ENCODE data around the gene RFX2.
"Not testable (repeated sequence)": the region's sequence is repeated elsewhere in the genome, so short reads cannot be mapped to it uniquely, and the experiment has no call there.

The RFX2 gene

GRCh38 chr19:6038634-6039405 is 71.5 kb downstream of the RFX2 start:
- no peak for DNase-seq (ENCODE audit: low read depth, low spot score)

- DNase-seq (ENCODE audit: low read depth, low spot score): no peak
These were observed 75.3 kb downstream of the RFX2 start for GRCh38 chr19:6035026-6035425.

GRCh38 chr19:6034512-6034911 is 75.8 kb downstream of the RFX2 start:
- DNase-seq (ENCODE audit: low read depth, low spot score): no peak

GRCh38 chr19:6033744-6034264 is 76.5 kb downstream of the RFX2 start:
- no peak for DNase-seq (ENCODE audit: low read depth, low spot score)

DNA sequence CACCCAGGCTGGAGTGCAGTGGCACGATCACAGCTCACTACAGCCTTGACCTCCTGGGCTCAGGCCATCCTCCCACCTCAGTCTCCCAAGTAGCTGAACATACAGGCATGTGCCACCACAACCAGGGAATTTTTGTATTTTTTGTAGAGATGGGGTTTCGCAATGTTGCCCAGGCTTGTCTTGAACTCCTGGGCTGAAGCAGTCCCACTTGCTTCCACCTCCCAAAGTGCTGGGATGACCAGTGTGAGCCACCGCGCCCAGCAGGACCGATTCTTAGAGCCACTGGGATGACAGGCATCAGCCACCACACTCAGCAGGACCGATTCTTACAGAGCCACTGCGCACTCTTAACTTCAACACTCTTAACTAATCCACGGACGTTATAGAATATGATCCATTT is 77.5 kb downstream of the RFX2 start:
- no peak for DNase-seq (ENCODE audit: low read depth, low spot score)

GRCh38 chr19:6032381-6032780 is 77.9 kb downstream of the RFX2 start:
- DNase-seq (ENCODE audit: low read depth, low spot score): no peak

DNA sequence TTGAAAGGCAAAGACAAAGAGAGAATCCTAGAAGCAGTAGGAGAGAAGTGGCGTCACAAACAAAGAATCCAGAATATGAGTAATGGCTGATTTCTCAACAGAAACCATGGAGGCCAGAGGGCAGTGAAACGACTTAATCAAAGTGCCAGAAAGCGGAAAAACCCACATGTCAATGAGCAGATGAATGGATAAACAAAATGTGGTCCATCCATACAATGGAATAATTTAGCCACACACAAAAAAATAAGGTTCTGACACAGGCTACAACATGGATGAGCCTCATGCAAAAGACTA is 80.1 kb downstream of the RFX2 start:
- DNase-seq (ENCODE audit: low read depth, low spot score): no peak

DNA sequence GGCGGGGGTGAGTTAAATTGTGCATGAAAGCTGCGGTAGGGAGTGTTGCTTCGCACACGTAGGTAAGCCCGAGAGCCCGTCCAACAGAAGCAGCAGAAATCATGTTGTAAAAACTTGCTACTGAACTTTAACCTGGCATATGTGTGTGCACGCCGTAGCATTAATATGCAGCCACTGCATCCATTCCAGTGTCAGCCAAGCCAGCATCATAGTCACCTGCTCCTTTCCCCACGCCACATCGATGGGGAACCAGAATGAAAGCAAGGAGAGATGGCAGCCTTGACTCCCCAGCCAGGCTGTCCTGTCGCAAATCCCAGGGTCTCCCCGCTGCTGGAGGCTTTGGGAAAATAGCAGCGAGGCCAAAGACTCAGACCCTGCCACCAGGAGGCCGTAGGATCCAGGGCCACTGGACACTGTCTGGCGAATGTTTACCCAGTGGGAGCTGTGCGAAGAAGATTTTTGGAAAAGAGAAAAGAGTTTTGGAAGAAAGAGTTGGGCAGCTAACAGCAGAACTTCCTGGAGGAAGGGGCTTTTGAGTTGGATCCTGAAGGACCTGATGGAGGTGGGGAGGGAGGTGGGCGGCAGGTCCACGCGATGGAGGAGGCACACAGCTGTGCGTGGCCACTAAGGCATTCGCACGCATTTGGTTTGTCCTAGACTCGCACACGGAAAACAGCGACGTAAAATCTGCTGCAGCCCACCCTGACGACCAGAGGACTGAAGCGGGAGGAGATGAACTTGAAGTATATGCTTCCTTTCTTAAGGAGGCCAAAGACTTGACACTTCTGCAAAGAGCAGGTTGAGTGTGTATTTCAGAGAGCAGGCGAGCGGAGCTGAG is 83.7 kb downstream of the RFX2 start:
- DNase-seq (ENCODE audit: low read depth, low spot score): no peak

- DNase-seq (ENCODE audit: low read depth, low spot score): not testable (repeated sequence)
These were observed 85.5 kb downstream of the RFX2 start for GRCh38 chr19:6024756-6025155.

- DNase-seq (ENCODE audit: low read depth, low spot score): no peak
These were observed 86.4 kb downstream of the RFX2 start for GRCh38 chr19:6023936-6024335.

- DNase-seq (ENCODE audit: low read depth, low spot score): no peak
These were observed 87.1 kb downstream of the RFX2 start for GRCh38 chr19:6023085-6023682.

- DNase-seq (ENCODE audit: low read depth, low spot score): no peak
These were observed 87.7 kb downstream of the RFX2 start for GRCh38 chr19:6022570-6023064.

DNA sequence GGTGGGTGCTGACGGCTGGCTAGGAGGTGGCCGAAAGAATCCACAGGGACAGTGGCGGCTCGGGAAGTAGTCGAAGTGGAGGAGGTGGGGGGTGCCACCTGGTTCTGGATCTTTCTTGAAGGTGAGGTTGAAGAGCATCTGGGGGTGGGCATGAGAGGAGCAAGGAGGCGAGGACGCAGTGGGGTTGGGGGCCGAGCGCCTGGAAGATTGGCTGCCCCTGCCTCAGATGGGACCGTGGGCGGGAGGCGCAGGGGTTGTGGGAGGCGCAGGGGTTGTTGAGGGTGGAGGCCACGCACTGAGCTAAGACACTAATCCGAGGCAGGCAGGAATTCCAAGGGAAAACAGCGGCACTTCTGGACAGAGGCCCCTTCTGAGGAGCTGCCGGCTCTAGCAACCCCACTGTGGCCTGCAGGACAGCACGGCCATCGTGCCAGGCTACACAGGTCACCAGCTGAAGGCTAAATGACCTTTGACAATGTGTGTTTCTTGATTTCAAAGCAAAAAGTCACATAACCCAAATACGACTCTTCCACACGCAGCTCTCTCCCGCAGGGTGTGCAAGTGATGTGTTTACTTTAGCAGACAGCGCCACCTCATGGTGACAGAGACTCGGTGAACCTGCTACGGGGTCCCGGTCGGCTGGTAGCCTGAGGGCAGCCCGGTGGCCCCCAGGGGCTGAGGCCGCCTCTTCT is 88.3 kb downstream of the RFX2 start:
- DNase-seq (ENCODE audit: low read depth, low spot score): peak; percentile 73

- DNase-seq (ENCODE audit: low read depth, low spot score): no peak
These were observed 89.1 kb downstream of the RFX2 start for GRCh38 chr19:6020972-6021805.

- no peak for DNase-seq (ENCODE audit: low read depth, low spot score)
These were observed 90.0 kb downstream of the RFX2 start for GRCh38 chr19:6020166-6020882.

- DNase-seq (ENCODE audit: low read depth, low spot score): no peak
These were observed 91.5 kb downstream of the RFX2 start for GRCh38 chr19:6018786-6019185.

DNA sequence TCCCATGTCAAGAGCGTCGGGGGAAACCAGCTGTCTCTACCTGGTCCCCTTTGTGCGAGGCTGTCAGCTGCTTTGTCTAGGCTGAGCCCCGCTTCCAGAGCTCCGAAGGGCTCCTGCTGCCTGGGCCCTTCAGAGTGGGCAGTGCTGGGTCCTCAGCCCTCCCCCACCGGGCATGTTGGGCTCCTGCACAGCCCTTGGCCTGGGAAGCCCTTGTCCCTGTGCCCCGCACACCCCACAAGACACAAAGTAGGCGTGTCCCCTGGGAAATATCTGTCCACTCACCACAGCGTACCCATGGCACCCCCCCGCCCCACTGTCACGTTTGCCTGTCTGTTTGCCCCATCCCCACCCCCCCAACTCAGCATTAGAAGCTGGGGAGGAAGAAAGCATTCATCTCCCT is 92.7 kb downstream of the RFX2 start:
- no peak for DNase-seq (ENCODE audit: low read depth, low spot score)

DNA sequence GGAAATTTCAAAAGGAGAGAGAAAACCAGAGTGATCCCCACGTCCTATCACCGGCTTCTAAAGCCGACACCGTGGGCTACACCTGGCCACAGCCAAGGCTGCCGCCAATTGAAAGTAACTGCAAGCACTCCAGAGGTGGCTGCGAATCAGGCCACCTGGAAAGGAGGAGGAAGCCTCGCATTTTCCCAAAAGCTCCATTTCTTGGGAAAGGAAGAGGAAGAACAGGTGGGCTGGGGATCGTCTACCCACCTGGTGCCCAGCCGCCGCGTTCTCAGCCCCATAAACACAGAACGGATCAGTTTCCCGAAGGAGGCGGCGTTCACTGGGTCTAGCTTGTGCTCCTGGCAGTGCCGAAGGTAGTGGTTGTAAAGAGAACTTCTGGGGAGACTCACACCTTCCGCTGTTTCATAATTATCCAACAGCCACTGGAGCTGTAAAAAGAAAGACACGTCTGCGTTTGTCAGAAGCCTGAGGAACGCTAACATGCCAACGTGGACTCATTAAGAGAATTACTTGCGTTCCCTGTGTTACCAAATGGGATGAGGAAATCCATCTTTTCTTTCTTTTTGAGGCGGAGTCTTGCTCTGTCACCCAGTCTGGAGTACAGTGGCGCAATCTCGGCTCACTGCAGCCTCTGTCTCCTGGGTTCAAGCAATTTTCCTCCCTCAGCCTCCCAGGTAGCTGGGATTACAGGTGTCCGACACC is 94.3 kb downstream of the RFX2 start:
- no peak for DNase-seq (ENCODE audit: low read depth, low spot score)

DNA sequence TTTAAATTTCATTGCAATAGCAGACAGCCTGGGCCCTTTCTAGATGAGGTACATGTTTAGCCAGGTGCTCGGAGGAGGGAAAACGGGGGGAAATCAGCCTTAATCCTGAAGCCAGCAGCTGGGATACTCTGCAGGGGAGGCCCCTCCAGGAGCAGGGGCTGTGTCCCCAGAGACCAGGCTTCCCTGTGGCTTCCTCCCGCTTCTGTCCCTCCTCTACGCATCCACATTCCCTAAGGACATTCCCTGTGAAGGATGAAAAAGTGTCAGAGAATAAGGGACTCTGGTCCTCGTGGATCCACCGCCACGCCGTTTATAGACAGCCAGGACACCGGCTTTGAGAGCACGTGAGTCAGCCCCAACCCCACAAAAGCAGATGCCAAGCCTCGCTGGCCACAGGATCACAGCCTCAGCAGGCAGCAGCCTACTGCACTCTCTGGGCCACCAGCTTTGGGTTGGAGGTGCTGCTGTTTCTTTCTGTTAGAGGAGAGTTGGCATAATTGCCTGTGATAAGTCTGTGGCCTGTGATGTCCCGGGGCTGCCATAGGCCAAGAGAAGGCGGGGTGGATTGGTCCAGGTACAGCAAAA is 95.7 kb downstream of the RFX2 start:
- DNase-seq (ENCODE audit: low read depth, low spot score): no peak

All from smooth muscle cell of the brain vasculature (primary cell).